ENCODE measurements around the gene OR11A1.

Gene OR11A1

GRCh38 chr6:29487131-29487530 is 30.3 kb upstream of the OR11A1 start:
- no peak for TF ChIP-seq REST (IDR thresholded peaks at IDR 0.05; ENCODE audit: insufficient read depth in 1 of 2, low read depth in 2 of 2, low read length in 2 of 2)

- no peak for TF ChIP-seq REST (IDR thresholded peaks at IDR 0.05; ENCODE audit: insufficient read depth in 1 of 2, low read depth in 2 of 2, low read length in 2 of 2)
- no peak for TF ChIP-seq POLR2AphosphoS5 (IDR thresholded peaks at IDR 0.05; ENCODE audit: low read depth, low read length)
- no peak for TF ChIP-seq TAF1 (IDR thresholded peaks at IDR 0.05; ENCODE audit: borderline replicate concordance, insufficient read depth, low read length)
- no peak for TF ChIP-seq FOXP2 (optimal IDR thresholded peaks at IDR 0.05; ENCODE audit: borderline replicate concordance, extremely low read depth, extremely low read length, insufficient read depth)
- TF ChIP-seq SIN3A (IDR thresholded peaks at IDR 0.05; ENCODE audit: borderline replicate concordance, insufficient read depth, low read length) = no peak
Observed at GRCh38 chr6:29486577-29486976, 29.7 kb upstream of the OR11A1 start.

DNA sequence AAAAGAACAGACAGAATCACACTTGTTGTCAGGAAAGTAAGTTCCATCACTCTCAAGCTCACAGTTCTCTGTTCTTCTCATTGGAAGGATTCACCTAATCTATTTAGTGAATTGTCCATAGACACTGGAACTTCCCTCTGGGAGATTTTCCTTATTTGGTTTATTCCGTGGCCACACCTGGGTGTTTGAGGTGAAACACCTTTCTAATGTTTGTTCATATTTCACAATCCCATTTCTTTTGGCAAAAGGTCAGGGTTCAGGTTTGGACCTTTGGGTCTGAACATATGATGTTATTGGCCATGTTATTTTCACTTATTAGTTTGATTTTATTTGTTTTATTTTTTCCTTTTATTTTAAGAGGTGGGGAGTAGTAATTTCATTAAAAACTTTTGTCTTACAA is 26.9 kb upstream of the OR11A1 start:
- no peak for TF ChIP-seq POLR2AphosphoS5 (IDR thresholded peaks at IDR 0.05; ENCODE audit: low read depth, low read length)
- no peak for TF ChIP-seq REST (IDR thresholded peaks at IDR 0.05; ENCODE audit: insufficient read depth in 1 of 2, low read depth in 2 of 2, low read length in 2 of 2)
- TF ChIP-seq FOXP2 (optimal IDR thresholded peaks at IDR 0.05; ENCODE audit: borderline replicate concordance, extremely low read depth, extremely low read length, insufficient read depth) = no peak
- no peak for TF ChIP-seq TAF1 (IDR thresholded peaks at IDR 0.05; ENCODE audit: borderline replicate concordance, insufficient read depth, low read length)
- no peak for TF ChIP-seq SIN3A (IDR thresholded peaks at IDR 0.05; ENCODE audit: borderline replicate concordance, insufficient read depth, low read length)

DNA sequence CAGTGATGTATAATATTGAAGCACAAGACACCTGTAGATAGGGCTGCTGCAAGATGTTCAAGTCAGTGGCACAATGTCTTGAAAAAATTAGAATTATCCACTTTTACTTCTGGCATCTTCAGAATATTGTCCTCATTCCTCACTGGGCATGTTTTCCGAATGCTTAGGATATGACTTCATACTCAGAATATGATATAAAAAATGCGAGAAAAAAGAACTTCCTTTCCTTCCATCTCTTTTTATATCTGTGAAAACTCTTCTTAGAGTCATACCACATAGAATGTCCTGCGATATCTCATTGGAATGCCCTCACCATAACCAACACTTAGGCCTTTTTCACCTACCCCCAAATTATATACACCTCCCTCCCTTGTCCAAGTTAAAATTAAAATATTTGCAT is 26.3 kb upstream of the OR11A1 start:
- TF ChIP-seq REST (IDR thresholded peaks at IDR 0.05; ENCODE audit: insufficient read depth in 1 of 2, low read depth in 2 of 2, low read length in 2 of 2) (no peak), FOXP2 (optimal IDR thresholded peaks at IDR 0.05; ENCODE audit: borderline replicate concordance, extremely low read depth, extremely low read length, insufficient read depth) (no peak), POLR2AphosphoS5 (IDR thresholded peaks at IDR 0.05; ENCODE audit: low read depth, low read length) (no peak), SIN3A (IDR thresholded peaks at IDR 0.05; ENCODE audit: borderline replicate concordance, insufficient read depth, low read length) (no peak), TAF1 (IDR thresholded peaks at IDR 0.05; ENCODE audit: borderline replicate concordance, insufficient read depth, low read length) (no peak)

DNA sequence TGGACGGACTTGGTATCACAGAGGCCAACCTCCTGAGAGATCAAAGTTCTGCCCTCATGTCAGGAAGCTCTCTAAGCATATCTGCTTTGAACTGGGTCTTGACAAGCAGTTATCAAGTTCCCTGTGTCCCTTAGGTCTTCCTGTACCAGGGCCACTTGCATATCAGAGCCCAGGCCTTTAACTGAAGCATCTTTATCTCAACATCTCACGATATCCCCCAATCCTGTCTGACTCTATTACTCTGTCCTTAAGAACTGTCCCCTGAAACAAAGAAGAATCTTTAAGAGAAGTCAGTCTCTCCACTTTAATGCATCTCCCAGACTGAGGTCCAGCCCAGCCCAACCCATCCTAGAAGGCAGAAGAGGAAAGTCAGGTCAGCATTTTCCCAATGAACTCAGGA is 22.7 kb upstream of the OR11A1 start:
- no peak for TF ChIP-seq POLR2AphosphoS5 (IDR thresholded peaks at IDR 0.05; ENCODE audit: low read depth, low read length)
- TF ChIP-seq TAF1 (IDR thresholded peaks at IDR 0.05; ENCODE audit: borderline replicate concordance, insufficient read depth, low read length) = no peak
- TF ChIP-seq SIN3A (IDR thresholded peaks at IDR 0.05; ENCODE audit: borderline replicate concordance, insufficient read depth, low read length) = no peak
- TF ChIP-seq REST (IDR thresholded peaks at IDR 0.05; ENCODE audit: insufficient read depth in 1 of 2, low read depth in 2 of 2, low read length in 2 of 2) = no peak
- no peak for TF ChIP-seq FOXP2 (optimal IDR thresholded peaks at IDR 0.05; ENCODE audit: borderline replicate concordance, extremely low read depth, extremely low read length, insufficient read depth)
